SIG-M5 treated with dmso at 0.1 percent for 504 hours (cell line): ENCODE data around the gene FOXP1.

ENCODE experiments used
- DNase-seq: peaks from one replicate; lab custom pipeline; 2025; ENCODE audit not compliant: unreplicated experiment; lab: John Stamatoyannopoulos, UW

The FOXP1 gene

GRCh38 chr3:70974747-70975146, 608.8 kb downstream of the FOXP1 start:
- no peak for DNase-seq

GRCh38 chr3:70973558-70973957, 610.0 kb downstream of the FOXP1 start:
- peak; percentile 4 for DNase-seq

GRCh38 chr3:70972855-70973254, 610.7 kb downstream of the FOXP1 start:
- DNase-seq = no peak

DNA sequence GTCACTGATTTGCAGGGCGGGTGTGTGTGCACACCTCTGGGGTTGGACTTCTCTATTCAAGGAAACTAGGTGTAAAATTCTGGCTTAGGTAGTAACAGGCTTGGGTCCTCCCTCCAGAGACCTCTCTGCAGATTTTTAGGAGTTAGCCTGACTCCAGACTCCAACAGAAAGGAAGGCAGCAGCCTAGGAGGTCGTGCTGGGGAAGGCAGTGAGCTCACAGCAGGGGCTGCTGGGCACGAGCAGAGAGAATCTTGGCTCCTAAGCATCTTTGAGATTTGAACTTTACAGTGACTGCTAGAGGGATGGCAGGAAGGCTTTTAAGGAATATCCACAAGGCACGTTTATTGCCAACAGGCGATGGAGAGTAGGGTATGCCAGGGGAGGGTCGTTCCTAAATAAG, 612.6 kb downstream of the FOXP1 start:
- DNase-seq = no peak

DNA sequence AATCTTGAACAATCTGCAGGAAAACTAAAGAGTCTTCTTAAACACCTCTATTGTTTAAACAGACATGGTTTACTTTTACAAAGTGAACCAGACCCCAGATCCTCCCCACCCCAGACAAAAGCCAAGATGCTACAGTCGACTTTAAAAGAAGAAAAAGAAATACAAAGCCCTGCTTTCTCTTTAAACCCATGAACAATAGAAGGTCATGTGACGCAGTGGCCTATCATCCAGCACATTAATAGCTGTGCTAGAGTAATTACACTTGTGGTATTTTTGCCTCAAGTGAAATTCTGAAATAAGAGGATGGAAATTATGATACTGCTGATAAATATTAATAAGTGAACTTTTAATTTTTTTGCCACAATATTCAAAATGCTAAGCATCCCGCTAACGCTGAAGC, 613.4 kb downstream of the FOXP1 start:
- no peak for DNase-seq

DNA sequence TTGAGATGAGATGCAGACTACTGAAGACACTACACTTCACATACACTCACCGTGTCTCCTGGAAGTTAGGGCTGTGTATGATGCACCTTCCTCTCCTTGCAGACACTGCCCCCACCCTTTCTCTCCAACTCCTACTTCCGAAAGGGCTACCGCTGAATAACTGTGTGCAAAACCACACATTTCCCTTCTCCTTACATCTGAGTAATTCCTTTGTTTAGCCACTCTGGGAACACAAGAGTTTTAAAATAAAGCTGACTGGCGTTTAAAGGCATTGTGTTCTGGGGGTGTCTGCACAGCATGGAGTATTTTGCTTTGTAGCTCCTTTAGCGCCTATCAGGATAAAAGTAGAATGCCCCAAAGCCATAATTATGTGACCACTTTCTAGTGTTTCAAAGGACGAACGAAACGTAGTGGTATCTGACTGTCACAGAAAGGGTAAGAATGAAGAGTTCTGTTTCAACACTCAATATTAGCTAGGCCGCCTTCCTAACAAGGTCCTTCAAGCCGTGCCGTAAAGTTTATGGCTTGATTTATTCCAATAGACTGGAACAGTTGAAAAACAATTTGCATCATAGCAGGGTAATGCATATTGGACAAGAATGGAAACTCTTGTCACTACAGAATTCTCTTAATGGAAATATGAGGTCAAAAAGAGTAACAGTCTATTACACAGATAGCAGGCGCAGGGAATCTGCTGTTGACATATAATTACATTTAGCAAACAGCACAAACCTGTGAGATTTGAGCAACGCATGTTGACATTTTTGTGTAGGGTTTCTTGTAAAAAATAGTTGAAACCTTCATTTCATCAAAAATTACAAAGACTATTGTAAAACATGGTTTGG, 619.9 kb downstream of the FOXP1 start:
- DNase-seq = no peak

DNA sequence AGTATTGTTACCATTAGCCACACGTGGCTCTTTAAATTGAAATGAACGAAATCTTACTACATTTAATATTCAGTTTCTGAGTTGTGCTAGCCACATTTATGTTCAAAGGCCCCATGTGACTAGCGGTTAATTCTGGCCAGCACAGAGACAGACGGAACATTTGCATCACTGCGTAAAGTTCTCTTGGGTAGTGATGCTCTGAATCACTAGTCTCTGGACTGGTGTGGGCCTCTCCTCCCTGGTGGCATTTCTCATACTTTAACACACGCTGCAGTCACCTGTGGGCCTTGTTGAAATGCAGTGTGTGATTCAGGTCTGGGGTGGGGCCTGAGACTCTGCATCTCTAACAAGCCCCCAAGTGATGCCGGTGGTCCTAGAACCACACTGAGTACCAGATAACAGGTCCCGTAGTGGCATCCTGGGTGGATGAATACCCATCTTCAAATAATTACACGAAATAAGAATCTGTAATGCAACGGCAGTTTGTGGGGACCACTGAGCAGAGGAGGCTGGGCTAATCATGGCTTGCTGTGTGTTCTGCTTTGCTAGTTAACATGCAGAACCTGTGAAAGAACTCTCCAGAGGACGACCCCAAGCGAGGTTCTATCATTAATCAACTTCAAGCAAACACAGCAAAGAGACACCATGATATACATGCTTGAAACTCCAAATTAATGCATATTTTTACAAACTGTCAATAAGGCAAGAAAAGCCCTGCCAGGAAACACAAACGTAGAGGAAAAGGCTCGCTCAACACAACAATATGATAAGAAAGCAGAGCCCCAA, 623.8 kb downstream of the FOXP1 start:
- no peak for DNase-seq

DNA sequence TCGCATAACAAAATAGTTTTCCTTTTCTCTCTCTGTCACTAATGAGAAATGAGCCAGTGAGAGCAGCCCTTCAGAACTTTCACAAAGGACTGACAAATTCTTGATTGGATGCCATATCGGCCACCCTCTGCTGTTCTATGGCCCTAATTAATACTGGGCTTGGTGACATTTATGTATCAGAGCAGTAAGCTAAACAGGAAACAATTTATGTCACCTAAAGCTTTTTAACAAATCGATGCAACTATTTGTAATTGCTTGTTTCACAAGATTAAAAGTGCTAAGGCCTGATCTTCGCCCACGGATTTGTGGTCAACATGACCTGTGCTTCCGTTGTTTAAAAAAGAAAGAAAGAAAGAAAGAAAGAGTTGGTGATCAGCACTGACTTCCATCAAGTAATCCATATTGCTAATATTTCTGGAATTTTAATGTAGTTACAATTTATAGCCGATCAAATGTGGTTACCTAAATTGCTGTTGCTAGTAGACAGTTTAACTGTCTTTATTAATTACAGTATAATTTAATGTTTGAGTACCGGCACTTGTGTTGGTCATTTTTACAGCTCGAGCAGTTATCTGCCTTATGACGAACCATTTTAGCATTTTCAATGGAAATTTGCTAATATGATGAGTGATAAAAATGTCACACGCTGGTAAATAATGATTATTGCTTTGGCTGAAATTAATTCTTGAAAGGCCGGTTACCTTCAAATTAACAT, 631.3 kb downstream of the FOXP1 start:
- no peak for DNase-seq

- no peak for DNase-seq
Observed at GRCh38 chr3:70951316-70951715, 632.2 kb downstream of the FOXP1 start.

DNA sequence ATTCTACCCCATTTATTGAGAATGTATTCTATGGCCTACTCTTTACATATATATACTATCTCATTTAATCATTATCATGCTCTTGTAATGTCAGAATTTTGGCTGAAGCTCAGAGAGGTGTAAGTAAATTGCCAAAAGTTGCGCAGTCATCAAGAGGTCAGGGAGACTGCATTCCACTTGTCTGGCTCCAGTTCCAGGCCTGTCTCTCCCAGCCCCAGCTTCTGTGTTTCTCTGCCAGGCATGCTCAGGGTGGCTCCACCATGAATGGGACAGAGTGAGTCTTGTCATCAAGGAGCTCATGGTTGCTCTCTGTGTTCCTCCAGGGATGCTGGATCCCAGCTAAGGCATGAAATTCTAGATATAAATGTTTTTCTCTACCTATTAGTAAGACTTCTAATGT, 635.9 kb downstream of the FOXP1 start:
- DNase-seq = no peak

DNA sequence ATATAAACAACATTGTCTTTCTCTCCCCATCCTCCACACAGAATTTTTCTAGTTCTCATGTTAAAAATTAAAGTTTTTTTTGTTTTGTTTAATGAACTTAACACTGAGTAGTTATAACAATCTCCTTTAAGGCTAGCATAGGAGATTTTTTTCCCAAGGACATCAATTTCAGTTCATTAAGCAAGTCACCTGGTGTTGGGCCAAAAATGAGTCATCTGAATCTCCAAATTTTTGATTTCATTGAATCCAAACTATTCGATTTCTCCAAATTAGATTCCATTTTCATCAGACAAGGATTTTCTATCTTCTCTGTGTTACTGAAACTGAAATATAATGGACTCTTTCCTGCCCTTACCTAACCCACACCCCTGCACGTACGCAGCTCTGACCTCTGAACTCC, 639.6 kb downstream of the FOXP1 start:
- no peak for DNase-seq

DNA sequence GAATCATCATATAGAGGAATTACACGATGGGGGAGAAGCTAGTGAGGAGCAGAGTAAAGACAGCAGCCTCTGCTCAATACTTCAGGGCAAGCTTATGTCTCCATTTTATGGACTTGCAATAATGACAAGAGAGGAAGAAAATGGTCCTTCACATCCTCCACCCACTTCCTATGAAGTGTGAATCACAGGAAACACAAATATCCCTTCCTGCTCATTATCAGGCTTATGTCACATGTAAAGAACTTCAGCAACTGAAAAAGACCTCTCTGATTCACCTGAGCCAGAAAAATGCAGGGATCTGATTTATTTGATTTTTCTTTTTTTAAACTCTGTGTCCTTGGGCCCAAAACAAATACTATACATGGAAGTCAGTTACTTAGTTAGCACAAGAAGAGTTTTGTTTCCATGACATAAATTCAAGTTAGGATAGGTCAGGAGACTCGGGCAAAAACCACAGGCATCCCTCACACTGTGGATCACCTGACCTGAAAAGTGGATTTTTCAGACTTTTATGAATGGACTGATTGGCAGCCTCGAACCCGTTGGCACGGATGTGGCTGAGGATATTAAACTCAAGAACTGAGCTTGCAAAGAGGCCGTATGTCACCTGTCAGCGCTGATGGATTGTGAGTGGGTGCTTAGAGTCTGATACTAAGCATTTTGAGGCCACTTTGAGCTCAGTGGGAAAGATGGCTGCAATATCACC, 650.3 kb downstream of the FOXP1 start:
- no peak for DNase-seq

- DNase-seq = no peak
Observed at GRCh38 chr3:70930066-70930465, 653.5 kb downstream of the FOXP1 start.

DNA sequence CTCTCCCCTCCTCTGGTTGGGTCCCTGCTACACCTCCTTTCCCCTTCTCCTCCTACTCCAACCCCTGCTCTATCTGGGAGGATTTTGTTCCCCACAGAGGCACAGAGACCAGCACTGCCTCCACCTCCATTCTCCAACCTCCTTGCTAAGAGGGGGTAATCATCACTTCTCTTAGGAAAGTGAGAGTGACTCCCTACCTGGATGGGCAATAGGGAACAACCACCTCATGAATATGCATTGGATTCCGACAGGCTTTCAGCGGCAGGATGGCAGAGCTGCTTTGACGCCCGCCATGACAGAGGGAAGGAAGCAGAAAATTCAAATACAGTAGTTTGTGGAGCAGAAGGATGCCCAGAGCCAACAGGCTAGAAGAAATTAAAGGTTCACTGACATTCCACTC, 656.3 kb downstream of the FOXP1 start:
- DNase-seq = no peak

- no peak for DNase-seq
Observed at GRCh38 chr3:70926835-70927234, 656.7 kb downstream of the FOXP1 start.

GRCh38 chr3:70919661-70920060, 663.9 kb downstream of the FOXP1 start:
- no peak for DNase-seq

GRCh38 chr3:70919091-70919490, 664.4 kb downstream of the FOXP1 start:
- no peak for DNase-seq

GRCh38 chr3:70916375-70917055, 667.0 kb downstream of the FOXP1 start:
- no peak for DNase-seq

DNA sequence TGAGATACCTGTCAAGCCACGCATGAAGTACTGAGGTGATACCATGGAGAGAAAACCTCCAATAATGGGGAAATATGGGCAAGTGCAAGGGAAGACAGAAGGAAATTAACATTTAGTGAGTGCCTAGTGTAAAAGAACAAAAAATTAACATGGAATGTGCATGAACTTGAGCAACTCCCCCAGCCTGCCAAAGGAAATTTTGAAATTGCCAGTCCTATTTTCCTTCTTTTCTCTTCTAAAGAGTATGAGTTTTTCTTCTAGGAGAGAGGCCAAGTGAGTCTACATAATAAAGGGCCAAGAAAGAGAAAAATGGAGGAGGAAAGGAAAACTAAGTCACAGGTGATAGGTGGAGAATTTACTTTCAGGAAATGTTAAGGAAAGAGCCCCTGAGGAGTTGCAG, 668.7 kb downstream of the FOXP1 start:
- no peak for DNase-seq

DNA sequence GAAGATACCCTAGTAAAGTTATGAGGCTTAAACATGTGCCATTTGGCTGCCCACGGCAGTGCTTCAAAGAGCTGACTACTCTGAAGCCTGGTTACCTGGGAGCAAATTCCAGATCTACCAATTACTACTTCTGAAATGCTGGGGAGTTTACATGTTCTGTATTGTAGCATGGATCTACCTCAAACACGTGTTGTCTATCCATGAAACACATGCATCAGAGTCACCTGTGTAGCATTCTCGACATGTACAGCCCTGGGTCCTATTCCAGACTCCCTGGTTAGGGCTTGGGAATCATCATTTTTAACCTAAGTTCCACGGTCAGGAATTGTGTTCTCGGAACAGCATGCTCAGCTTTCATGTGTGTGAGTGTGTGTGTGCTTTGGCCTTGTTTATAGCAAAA, 671.8 kb downstream of the FOXP1 start:
- no peak for DNase-seq

GRCh38 chr3:70905491-70905890, 678.0 kb downstream of the FOXP1 start:
- no peak for DNase-seq
